ENCODE data around the gene CCBE1.

Gene CCBE1

DNA sequence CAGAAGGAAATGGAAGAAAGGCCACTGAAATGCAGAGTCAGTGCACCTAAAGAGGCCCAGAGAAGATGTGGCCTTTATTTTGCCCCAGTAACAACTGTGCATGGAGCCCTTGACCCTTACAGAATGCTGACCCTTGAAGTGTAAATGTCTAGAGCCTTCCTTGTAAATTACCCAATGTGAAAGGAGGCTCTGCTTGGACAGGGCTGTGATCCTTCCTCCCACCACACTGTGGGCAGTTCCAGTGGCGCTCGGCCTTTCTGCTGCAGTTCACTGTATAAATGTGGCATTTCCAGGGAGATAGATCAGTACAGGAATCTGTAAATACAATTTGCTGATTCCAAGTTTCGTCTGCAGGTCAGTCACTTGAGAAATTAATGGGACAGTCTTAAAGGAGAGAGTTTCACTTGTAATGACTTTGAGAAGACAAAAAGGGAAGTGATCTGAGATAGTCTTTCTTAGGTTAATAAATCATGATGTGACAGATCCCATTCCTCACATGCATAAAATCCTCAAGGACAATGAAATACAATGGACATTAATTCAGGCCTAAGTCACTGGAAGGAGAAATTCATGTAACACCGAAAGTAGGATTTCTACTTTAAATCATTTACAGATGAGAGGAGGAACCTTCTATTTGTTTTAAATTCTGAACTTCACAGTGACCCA, 204.3 kb downstream of the CCBE1 start:
- DNase-seq (ENCODE audit: low read depth), result no peak

DNA sequence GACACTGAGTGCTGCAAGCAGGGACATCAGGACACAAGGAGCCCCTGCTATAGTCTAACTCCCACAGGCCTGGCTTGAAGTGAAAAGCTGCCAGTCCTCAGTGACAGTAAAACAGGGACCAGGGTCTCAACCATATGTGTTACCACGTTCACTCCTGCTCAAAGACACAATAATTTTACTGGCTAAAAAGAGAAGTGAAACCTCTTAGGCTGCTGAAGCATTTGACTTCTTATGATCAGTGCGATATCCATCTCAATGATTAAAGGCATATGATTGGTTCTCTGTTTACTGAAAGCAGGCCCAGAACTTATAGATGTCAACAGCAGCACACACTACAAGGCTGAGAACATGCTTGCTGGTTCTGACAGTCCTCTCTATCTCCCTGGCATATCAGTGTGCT, 208.3 kb downstream of the CCBE1 start:
- DNase-seq (ENCODE audit: low read depth), result no peak

DNA sequence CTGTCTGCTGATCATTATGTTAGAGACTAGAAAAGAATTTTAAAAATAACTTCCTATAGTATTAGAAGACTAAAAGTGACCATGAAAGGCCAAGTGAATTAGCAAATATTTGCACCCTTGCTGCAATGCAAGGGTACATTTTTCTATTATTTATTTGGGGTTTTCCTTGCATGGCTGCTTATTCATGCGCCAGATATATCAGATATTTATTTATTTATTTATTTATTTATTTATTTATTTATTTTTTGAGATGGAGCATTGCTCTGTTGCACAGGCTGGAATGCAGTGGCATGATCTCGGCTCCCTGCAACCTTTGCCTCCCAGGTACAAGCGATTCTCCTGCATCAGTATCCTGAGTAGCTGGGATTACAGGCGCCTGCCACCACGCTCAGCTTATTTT, 211.8 kb downstream of the CCBE1 start:
- DNase-seq (ENCODE audit: low read depth), result no peak

DNA sequence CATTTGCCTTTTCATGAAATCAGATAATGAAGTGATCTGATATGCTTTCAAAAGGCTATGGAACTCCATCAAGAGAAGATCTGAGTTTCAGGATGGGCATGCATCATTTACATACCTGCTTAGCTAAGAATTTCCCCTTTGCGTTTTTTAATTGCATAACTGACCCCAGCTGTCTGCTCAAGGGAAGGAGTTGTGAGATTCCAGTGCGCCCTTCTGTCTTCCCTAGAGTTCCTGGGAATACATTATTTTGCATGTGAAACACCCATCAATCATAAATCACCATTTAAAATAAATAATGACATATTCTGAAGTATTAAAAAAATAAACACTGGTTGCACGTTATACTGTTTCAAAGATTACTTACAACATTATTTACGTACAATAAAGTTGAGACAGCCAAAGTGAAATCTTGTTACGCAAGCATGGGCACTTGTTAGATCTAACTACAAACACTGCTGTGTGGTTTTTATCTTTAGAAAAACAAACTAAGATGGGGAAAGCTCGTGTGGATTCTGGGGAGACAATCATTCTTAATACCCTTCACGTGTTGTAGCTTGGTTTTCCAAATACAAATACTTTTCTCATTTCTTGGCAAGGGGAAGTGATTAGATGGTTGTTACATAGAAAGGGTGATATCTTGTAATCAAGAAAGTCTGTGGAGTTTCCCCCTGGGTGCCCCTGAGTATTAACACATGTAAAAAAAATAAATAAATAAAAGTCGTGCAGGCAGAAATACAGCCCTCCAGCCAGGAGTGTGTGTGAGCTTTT, 212.5 kb downstream of the CCBE1 start:
- peak; percentile 81 for DNase-seq (ENCODE audit: low read depth)

DNA sequence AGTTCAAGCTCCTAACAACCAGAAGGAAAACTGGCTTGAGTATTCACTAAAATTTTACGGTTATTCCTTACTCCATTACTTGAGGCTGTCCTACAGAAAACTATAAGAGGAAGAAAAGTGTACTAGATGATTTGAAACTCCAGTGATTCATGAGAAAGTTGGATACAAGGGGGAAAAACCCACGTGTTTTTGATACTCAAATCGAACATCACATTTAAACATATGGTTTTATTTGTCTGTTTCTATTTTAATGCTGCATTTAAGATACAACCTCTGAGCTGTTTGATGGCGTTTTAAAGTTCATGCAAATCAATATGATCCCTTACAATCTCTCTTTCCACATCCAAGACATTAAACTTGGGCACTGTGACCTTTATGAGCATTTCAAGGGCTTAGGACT, 213.1 kb downstream of the CCBE1 start:
- DNase-seq (ENCODE audit: low read depth), result no peak

DNA sequence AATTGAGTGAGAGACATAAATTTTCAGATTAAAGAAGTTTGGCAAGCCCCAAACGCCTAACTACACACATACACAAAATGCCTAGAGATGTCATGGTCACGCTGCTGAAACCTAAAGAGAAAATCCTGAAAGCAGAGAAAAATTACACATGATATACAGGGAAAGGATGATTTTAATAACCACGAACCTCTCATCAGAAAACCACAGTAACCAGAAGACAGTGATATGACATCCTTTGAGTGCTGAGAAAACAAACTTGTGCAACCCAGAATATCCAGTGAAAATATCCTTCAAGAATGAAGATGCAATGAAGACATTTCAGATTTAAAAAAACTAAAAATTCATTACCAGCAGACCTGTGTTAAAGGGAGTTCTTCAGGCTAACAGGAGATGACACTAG, 215.8 kb downstream of the CCBE1 start:
- no peak for DNase-seq (ENCODE audit: low read depth)

DNA sequence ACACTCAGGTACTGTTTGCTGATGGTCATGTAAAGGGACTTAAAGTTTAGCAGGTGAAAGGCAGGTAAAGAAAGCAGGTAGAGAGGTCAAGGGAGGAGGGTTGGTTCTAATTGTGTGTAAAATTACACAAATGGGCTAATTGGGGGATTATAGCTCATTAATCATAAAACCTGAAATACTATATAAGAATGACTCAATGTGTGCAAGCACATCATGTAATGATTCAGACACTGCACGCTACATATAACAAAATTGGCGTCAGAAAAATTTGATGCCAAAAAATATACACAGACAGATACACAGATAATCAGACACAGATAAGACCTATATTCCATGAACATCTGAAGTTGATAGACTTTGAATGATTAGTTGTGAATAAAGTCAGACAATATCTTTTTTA, 217.4 kb downstream of the CCBE1 start:
- no peak for DNase-seq (ENCODE audit: low read depth)

DNA sequence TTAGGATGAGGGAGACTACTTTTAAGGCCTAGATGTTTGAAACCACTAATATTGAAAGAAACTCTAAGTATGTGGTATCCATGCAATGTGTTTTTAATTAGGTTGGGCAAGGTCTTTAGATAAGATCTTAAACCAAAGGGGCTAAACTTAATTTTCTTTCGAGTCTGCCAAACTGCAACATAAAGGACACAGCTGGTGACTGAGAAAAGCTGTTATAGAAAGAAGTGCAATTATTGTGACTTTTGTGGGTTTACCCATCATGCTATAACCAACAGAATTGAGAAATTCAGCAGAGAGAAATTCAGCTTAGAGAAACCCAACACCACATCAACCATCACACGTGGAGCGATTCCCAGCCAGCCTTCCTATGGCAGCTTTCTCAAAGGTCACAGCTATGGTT, 218.6 kb downstream of the CCBE1 start:
- DNase-seq (ENCODE audit: low read depth), result no peak

DNA sequence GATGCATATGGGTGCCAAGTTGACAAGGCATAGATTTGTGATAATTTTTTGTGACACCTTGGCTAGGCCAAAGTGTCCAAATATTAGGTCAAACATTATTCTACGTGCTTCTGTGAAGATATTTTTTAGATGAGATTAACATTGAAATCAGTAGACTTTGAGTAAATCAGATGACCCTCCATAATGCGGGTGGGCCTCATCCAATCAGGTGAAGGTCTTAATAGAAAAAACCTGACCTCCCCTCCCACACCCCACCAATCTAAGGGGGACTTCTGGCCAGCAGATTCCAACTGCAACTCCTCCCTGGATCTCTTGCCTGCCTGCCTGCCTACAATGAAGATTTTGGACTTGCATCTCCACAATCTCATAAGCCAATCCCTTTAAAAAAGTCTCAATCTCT, 219.4 kb downstream of the CCBE1 start:
- no peak for DNase-seq (ENCODE audit: low read depth)

DNA sequence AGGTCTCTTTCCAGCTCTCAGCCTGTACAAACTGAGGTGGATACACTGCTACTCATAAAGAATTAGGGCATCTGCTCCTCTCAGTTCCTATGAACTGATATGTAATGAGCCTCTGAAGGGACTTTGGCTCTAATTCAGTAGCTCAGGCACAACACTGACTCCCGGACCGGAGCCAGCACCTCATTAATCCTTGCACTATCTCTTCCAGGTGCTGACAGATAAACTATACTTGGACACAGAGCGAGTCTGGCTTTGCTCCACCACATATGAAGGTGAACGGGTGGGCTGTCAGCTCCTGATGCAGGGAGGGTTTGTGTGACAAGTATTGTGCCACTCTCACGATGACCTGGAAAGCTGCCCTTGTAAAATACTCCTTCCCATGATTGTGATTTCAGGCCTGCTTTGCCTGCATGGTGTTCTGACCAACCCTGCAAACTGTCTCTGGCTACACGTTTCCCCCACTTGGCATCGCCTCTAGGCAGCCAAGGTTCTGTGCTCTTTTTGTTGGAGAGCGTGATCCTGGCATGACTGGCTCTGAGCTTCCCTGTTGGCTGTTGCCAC, 226.6 kb downstream of the CCBE1 start:
- DNase-seq (ENCODE audit: low read depth), result no peak

DNA sequence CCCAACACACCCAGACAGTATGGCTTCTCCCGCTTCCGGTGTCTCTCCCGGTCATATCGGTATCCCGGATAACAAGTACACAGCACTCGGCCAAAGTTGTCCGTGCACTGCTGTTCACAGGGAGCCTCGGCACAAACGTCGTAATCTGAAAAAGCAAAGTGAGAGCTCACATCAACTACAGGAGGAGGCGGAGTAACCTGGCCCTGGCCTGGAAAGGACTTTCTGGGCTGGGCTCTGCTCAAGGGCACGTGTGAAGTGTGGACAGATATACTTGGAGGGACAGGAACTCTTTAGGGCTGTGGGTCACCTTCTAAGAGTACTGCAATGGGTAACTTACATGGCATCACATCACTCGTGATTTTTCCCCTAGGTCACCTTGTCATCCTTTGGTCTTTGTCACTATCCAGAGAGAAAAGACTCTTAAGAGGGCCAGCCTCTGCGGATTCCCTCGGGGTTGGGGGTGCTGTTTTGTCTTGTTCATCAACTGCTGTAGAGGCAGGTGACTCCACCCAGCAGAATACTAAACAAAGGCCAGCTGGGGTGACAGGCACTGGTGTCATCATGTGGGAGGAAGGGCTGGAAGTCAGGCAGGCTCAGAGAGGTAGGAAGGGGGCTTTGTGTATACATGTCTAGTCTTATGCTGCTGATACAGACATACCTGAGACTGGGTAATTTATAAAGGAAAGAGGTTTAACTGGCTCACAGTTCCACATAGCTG, 227.6 kb downstream of the CCBE1 start:
- DNase-seq (ENCODE audit: low read depth), result no peak

DNA sequence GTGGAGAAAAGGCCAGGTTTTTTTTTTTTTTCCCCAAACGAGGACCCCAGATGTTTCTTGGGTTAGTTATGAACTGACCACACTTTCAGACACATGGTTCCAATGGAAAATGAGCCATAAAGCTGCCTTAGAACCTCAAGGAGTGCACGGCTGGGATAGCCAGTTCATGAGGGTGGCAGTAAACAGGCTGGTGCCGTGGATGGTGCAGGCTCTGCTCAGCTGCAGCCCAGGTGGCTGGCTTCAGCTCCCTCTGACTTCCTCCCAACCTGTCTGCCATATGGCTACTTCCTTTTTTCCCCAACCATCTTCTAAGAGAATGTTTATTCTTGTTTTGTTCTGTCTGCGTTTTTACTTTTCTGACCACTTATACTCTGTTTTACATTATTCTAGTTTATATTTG, 228.4 kb downstream of the CCBE1 start:
- DNase-seq (ENCODE audit: low read depth), result no peak

DNA sequence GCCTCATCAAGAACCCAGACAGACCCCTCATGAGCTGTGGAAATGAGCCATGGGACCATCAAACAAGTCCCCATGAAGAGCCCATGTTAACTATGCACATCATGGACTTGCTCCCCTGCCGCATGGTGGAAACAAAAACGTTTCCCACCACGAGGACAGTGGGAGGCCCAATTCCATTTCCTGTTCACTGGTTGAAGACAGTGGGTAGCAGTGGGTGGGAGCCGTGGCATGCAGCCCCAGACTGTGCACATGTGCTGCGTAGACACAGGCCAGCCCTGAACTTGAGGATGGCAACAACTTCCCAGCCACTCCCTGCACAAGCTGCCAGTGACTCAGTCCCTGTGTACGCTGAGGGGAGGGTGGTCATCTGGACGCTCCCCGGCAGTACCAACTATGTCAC, 229.7 kb downstream of the CCBE1 start:
- no peak for DNase-seq (ENCODE audit: low read depth)

DNA sequence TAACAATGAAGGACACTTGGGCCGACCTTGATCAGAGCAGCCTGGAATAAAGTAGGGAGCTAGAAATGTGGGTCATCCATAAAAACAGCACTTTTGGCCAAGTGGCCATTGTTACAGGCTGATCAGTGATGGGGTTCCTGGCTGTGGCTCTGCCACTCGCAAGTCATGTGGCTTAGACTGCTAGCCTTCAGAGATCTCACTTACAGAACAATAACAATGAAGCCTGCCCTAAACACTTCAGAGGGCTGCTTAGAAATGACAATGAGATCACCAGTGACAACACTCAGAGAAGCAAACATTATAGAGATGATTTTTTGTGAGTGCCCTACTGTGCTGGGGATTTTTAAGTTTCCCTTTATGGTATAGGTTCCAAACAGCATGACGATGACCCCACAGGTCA, 230.2 kb downstream of the CCBE1 start:
- DNase-seq (ENCODE audit: low read depth), result no peak

DNA sequence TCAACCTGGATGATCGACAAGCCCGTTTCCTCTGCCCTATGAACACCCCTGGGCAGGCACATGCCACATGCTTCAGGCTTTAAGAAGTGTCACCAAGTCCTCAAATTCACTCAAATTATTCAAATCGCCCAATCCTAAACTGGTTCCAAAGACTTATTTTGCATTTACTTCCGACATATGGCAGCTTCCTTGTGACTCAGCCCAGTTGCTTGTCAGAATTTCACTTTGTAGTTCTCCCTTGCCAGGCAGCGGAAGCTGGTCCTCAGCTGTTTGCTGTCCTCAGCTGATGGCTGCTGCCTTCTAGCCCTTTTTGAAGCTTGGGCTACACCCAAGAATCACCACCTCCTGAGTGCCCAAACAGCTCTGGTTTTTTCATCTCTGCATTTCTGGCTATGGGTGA, 232.7 kb downstream of the CCBE1 start:
- DNase-seq (ENCODE audit: low read depth), result no peak

DNA sequence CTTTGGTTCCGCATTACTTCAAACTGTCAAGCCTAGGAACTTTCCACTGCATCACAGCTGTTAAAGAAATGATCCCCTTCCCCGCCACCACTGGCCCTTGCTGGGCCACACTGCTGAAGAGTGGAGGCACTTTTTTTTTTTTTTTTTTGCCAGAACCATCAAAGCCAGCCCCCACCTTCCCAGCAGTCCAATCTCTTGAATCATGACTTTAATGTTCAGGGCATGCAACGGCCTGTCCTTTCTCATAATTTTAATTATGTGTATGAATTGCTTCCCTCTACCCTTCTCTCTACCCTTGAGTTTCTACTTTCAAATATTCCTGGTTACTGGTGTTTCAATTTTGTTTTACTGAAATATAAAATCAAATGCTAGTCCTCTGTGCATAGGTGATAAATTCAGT, 236.1 kb downstream of the CCBE1 start:
- DNase-seq (ENCODE audit: low read depth), result no peak

DNA sequence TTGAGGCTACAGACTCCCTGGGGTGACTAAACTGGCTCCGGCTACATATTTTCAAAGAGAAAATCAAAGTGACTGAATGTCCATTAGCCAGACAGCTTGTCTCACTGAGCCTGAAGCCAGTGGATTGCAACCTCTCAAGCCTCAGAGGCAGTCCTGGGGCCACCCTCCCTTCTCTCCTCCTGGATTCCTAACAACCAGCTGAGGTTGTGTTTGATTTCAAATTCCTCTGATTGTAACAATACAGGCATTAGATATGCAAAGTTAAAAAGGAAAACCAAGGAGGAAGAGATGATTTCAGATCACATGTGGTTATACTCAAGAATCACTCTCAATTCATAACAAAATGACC, 237.2 kb downstream of the CCBE1 start:
- no peak for DNase-seq (ENCODE audit: low read depth)

DNA sequence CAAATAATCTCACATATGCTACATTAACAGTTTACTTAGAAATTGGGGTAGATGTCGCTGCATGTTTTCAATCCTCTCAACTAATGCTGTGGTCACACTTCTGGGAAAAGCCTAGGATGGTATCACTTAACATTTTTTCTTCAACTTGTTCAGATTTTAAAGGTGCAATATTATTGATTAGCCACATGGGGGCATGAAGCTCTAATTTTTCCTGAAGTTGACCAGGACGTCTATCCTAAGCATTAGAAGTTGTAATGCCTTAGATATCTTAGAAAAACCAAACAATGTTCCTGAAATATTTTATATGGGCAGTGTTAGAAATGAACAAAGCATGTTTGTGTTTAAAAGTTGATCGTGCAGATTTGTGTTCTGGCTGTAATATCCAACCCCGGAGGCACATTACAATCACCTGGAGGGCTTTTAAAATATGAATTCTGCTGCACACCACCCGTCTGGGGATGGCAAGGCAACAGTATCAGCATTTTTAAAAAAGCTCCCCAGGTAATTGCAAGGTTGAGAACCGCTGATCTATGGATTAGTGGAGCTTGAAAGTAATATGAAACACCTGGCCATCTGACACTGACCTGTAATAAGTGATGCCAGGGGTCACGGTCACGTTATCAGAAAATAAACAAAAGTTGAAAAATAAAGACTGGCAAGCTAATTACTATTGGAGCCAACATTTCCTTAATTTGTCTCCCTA, 237.7 kb downstream of the CCBE1 start:
- peak; percentile 63 for DNase-seq (ENCODE audit: low read depth)

DNA sequence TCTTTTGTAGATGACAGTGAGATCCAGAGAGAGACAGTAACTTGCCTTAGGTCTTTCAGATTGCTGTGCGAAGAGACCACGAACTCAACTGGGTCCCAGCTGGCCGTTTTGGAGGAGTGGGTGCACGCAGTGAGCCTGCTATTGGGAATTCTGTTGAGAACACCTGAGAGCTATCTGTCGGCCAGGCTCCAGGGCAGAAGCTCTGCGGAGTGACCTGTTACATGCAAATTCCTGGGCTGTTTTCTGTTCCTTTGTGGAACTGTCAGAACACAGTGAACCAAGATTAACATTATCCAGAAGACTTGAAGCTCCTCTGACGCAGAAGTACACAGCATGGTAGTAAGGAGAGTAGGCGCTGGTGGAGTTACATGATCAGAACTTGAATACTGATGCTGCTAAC, 238.6 kb downstream of the CCBE1 start:
- no peak for DNase-seq (ENCODE audit: low read depth)

DNA sequence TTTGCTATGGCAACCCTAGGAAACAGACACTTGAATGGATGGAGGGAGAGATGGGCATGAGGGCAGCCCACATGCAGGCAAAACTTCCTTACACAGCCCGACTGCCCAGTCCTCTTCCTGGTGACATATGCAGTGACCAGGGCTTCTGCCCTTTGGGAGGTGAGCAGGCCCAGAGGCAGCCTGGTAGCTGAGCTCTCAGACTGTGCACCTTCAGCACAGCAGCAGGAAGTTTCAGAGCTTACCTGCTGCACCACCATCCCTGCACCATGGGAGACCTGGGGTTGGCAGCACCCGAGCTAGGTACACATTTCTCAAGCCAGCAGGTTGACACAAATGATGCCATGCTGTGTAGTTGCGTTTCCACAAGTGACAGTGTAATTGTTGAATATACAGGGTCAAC, 240.6 kb downstream of the CCBE1 start:
- no peak for DNase-seq (ENCODE audit: low read depth)

DNA sequence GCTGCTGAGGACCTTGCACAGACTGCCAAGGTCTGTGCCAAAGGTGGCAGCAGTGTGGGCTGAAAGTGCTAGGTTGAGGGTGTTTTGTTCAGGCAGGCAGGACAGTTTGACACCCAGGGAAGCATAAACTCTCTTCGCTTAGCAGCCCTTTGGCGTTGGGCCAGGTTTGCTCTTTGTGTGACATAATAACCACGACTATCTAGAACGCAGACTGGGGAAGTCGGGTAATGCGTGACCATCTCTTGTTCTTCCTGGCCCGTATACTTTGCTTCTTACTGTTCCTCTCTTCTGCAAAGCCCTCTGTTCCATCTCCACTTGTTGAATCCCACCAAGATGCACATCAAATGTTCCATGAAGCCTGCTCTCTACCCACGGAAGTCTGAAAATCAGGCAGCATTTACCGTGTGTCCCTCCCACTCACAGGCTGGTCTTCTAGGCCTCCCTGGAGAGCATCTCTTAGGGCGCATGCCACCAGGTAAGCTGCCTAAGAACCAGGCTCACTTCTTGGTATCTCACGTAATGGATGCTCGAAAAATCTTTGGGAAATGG, 241.4 kb downstream of the CCBE1 start:
- DNase-seq (ENCODE audit: low read depth), result no peak
